Fibroblast of skin of scalp (primary cell): Measurements from ENCODE around the gene LRP5.

Experiments
- DNase-seq: peaks from one replicate; pipeline ENCODE4 v3.0.0-alpha.2; 2013

Gene LRP5

DNA sequence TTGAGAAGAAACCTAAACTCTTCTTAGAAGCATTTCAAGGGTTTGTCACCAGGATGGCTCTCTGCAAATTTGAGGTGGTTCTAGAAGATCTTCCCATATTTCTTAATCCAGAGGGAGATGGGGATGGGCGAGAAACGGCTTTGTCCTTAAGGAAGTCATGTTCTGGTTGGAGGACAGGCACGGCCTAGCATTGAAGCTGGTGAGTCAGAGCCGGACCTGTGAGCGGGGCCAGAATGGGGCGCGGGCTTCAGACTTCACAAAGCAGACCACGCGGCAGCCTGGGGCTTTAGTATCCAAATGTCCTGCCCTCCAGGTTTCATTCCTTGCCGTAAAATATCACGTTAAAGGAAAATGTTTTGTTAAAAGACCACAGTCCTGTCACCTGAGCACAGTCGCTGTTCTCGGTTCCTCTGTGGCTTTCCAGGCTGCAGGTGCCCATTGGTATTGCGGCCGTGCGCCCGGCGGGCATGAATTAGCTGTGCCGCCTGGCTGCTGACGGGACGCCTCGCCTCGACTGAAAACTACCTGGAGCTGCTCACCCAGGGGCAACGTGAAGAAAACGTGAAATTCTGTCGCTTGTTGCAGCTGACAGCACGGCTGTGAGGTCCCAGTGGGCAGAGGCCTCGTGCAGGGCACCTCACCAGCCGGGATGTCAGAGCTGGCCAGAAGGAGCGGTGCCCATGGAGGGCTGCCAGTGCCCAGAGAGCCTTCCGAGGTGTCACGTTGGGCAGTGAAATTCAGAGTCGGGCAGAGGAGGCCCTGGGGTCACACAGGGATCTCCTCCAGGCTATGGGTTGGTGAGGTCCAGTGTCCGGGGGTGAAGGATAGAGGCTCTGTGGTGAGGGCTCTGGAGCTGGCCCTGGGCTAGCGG lies 59.0 kb downstream of the LRP5 start:
- DNase-seq: peak; percentile 40

DNA sequence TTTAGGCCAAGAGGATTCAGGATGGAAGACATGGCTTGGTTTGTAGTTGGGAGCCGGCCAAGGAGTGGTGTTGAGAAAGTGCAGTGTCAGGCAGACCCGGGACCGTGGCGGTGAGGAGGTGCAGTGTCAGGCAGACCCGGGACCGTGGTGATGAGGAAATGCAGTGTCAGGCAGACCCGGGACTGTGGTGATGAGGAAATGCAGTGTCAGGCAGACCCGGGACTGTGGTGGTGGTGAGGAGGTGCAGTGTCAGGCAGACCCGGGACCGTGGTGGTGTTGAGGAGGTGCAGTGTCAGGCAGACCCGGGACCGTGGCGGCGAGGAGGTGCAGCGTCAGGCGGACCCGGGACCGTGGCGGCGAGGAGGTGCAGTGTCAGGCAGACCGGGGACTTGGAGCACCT lies 59.7 kb downstream of the LRP5 start:
- DNase-seq: no peak

DNA sequence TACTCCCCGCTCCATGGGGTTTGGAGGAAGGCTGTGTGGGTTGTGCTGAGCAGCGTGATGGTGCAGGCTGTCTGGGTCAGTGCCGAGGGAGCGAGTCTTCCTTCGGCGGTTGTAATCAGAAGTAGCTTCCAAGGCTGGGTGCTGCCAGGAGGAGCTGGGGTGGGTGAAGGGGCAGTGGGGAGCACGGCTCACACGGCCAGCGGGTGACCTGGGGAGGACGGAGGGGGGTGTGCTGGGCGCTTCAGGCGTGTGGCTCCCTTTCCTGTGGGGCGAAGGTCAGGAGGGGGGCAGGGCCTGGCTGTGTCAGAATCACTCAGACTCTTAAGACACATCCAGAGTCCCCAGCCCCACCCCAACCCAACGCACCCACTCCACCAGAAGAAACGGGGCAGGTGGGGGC lies 60.2 kb downstream of the LRP5 start:
- DNase-seq: no peak

DNA sequence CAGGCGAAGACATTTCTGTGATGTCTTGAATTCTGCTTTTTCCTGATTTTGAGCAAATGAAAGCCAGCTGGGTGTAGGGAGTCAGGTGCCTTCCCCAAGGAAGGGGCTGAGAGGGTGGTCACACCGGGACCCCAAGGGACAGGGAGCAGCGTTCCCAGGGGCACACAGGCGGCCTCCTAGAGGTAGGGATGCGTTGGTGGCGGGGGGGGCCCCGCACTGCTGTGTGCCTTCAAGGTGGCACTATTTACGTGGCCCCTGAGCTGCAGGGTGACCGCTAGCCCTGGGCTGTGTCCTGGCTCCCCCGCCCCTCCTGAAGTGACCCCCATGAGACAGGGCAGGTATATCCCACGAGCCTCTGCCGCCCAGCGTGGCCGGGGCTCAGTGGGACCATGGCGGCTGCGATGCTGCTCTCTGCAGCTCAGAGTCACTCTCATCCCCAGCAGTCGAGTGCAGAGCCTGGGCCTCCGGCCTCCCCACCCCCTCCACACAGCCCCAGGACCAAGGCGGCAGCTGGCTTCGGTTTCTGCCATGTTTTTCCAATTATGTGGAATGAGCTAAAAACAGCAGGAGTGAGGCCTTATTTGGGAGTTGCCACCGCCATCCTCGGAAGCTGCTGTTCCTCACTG lies 60.9 kb downstream of the LRP5 start:
- DNase-seq: peak; percentile 97

DNA sequence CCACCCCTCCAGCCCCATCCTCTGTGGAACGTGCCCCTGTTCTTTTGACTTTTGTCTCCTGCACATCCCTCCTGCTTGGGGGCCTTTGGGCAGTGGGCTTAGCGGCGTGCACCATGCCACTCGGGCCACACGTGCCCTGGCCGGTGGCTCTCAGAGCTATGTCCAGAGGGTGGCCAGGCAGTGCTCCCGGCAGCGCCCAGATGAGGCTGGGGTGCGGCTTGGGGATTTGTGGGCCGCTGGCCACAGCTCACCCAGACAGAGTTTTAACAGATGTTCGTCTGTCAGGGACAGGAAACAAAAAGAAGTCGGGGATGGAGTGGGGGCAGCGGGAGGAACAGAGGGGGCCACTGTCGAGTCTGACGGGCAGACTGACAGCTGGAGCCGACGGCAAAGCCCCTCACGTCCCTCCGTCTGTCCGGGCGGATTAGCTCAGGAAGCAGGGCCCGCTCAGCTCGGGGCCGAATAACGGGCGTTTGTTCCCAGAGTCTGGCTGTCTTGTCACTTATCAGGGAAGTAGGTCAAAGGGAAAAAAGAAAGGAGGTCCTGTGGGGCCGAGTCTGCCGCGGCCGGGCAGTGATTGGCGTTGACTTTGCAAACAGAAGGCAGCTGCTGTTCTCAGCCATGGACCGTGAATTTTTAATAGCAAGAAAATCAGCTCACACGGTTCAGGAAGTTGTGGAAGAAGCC lies 61.6 kb downstream of the LRP5 start:
- peak; percentile 54 for DNase-seq

DNA sequence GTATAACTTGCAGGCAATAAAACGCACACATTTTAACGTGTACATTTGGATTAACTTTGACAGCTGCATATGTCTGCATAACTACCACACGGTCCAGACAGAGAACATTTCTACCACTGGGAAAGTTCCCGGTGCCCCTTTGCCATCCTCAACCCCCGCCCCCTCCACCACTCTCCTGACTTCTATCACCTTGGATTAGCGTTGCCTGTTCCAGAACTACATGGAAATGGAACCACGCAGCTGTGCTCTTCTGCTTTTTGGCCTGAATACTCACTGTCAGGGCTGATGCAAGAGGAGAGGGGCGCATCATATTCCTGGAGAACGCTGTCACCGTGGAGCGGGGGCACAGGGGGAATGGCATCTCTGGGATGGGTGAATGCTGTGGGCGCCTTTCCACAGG lies 62.1 kb downstream of the LRP5 start:
- DNase-seq: peak; percentile 58

DNA sequence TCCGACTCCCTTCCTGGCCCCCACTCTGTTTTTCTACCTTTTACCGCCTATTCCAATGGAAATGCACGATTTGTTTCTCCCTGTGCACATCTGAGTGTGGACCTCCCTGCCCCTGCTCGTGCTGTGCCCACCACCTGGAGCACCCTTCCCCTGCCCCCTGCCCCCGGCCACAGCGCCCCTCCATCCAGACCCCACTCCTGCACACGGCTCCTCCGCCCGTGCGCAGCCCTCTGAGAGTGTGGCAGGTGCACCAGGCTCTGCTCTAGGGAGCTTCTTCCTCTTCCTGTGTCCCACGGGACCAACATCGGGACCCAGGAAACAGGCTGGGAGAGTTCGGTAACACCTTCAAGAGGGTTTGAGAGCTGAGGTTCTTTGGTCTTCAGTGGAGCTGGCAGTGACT lies 62.9 kb downstream of the LRP5 start:
- no peak for DNase-seq

DNA sequence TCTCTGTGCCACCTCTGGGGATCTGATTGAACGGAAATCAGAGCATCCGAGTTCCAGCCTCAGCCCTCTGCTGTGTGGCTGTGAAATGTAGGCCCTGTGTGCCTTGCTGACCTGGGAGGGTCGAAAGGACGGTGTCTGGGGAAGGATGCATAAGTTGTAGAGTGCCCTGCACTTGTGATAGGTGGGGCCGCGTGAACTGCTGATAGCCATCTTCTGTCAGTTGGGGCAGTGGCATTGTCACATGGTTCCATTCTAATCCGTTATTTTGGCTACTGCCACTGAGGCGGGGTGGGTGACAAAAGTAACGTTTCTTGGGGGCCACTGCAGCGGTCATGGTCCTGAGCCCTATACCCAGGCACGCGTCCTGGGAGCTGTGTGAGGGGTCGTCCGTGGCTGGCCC lies 63.4 kb downstream of the LRP5 start:
- no peak for DNase-seq

DNA sequence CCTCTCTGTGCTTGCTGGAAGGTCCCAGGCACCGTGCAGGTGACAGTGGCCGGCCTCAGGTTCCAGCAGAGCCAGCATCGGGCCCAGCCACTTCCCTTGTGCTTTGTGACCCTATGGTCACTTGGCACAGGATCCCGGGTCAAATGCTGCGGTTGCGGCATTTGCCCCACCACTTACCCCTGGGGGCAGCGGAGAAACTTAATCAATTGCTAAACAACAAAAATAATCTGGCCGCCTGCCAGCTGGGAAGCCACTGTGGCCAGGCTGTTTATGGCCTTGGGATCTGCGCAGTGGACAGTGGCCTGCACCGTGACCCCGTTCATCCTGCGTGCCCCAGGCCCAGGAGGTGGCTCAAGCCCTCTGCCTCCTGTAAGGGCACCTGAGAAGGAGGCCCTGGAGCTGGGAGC lies 65.0 kb downstream of the LRP5 start:
- DNase-seq: no peak

DNA sequence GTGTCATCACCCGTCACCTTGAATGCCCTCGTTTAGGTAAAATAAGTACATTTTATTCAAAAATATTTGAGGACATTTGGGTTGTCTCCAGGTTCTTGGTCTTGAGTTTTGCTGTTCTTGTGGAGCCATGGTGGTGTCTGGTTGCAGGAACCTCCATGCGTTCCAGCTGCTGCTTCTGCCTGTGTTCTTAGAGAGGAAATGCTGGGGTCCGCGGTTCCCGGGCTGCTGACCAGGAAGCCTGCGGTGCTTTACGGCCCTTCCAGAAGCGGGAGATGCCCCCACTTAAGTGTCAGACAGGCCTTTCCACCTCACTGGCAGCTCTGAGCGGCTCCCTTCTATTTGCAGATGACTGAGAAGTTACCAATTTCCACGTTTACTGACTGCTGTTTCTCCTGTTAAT lies 66.8 kb downstream of the LRP5 start:
- no peak for DNase-seq

DNA sequence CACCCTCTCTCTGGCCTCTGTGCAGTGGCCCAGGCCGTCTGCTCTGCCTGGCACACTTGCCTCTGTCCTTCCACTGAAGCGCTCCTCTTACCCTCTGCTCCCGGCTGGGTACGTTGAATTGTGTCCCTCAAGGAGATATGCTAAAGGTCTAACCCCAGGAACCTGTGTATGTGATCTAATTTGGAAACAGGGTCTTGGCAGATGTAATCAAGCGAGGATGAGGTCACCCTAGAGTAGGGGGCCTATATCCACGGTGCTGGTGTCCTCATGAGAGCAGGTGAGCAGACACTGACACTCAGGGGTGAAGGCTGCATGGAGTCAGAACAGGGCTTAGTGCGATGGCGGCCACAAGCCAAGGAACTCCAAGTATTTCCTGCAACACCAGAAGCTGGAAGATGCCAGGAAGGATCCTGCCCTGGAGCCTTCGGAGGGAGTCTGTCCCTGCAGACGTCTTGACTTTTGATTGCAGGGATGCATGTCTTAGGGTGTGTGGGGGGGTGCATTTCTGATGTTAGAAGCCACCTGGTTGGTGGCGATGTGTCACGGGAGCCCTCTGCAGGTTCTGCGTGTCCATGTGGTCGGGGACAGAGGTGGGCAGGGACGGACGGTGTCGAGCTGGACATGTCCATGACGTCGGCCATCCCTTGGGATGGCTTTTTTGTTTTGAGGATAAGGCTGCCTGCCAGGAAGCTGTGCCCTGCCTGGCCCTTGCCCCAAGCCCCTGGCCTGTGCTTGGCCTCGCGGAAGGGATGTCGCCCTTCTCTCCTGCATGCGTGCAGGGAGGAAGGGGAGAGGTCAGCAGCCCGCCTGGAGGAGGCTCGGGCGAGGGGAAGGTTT lies 68.6 kb downstream of the LRP5 start:
- peak; percentile 66 for DNase-seq

DNA sequence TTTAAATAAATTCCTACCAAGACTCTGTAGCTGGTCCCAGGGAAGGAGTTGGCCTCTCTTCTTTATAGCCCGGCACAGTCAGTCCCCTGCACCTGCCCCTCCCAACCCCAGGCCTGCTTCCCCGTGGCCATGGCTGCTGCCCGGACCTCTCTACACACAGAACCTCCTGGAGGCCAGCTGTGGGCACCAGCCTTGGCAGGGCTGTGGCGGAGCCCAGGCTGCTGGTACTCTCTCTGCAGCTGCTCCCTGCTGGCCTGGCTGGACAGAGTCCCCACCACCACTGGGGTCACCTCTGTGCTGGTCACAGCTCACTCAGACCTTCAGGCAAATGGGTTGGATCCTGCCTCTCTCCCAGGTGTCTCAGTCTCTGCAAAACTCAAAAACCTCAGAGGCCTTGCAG lies 69.3 kb downstream of the LRP5 start:
- DNase-seq: no peak

DNA sequence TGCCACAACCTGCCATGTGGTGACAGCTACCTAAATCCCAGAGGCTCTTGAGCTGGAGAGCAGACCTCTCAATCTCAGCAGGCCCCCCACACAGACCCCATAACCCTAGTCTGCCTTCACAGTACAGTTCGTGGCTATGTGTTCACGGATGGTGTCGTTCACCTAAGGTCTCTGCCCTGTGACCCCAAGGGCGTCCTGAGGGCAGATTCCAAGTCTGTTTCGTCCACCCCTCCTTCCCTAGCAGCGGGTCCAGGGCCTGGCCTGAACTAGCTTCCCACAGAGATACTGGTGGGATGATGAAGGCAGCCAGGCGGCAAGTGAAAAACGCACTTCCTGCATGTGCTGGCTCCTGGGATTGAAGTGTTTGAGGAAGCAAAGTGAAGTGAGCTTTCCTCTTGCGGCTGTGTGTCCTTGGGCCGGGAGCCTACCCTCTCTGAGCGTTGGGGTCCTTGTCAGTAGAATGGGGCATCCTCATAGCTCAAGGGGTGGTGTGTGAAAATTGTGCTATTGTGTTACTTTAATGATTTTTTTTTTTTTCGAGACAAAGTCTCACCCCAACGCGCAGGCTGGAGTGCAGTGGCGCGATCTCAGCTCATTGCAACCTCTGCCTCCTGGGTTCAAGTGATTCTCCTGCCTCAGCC lies 70.1 kb downstream of the LRP5 start:
- no peak for DNase-seq

DNA sequence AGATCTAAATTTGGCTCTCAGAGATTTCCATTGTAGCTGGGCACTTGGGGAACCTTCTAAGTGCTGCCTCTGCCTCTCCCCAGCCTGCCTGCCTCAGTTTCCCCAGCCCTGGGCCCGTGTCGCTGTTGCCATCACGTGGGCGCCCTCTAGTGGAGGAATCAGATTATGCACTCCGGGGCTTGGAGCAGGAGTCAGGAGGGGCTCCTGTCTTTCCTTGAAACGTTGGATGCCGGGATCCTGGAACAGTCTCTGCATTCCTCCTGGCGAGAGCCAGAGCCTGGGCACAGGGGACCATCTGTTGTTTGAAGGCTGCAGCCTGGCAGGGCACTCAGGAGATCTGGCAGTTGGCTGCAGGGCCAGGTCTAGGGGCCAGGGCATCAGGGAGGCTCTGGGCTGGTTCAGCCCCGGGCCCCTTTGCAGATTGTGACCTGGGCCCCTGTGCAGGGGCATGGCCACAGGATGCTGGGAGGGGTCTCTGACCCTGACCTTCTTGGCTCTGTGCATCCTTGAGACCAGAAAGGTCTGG lies 71.6 kb downstream of the LRP5 start:
- peak; percentile 61 for DNase-seq

DNA sequence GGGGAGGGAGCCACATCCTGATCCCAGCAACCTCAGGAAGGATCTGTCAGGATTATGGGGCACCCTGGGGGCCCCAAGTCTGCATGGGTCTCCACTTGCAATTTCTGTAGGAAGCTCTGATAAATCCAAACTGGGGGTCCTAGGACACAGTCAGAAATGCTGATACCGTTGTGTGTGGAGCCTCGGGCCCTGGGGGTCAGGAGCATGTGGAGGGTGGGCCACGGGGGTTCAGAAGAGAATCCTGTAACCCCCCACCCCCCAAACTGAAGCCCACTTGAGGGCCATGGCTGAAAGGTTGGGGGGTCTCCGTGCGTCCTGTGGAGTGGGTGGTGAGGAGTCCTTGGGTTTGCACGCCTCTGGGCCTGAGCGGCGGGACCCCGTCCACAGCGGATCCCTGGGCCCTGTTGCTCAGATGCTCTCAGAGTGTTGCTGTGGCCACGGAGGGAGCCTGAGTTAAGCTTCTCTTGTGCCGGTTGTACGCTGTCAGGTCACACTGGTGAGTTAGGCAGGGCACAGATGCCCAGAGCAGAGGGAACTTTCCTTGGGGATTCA lies 72.2 kb downstream of the LRP5 start:
- DNase-seq: no peak

DNA sequence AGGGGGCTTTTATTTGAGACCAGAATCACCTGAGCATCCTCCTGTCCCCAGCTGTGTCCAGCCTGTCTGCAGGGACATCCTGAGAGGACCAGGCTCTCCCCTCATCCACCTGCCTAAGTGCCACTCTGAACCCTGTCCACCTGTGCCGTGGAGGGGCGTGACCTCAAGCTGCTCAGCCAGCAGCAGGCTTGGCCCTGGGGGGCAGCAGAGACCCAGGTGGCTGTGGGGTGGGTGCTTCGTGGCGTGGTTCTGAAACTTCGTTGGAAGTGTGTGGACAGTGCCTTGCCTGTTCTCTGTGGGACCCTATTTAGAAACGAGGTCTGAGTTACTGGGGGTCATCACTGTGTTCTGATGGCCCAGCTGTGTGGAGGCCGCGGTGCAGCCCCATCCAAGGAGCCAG lies 72.7 kb downstream of the LRP5 start:
- DNase-seq: no peak

DNA sequence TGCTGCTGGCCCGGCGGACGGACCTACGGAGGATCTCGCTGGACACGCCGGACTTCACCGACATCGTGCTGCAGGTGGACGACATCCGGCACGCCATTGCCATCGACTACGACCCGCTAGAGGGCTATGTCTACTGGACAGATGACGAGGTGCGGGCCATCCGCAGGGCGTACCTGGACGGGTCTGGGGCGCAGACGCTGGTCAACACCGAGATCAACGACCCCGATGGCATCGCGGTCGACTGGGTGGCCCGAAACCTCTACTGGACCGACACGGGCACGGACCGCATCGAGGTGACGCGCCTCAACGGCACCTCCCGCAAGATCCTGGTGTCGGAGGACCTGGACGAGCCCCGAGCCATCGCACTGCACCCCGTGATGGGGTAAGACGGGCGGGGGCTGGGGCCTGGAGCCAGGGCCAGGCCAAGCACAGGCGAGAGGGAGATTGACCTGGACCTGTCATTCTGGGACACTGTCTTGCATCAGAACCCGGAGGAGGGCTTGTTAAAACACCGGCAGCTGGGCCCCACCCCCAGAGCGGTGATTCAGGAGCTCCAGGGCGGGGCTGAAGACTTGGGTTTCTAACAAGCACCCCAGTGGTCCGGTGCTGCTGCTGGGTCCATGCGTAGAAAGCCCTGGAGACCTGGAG lies 74.1 kb downstream of the LRP5 start:
- no peak for DNase-seq

DNA sequence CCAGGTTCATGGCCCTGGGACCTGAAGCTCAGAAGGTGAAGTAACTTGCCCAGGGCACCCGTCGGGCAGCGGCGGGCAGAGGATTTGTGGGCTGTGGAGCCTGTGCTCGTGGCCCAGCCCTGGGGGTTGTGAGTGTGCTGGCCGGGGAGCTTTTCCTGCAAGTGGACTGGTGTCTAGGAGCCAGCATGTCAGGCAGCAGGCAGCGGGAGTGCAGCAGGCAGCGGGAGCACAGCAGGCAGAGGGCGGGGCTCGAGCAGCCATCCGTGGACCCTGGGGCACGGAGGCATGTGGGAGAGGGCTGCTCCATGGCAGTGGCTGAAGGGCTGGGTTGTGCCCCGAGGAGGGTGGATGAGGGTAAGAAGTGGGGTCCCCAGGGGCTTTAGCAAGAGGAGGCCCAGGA lies 75.4 kb downstream of the LRP5 start:
- no peak for DNase-seq

DNA sequence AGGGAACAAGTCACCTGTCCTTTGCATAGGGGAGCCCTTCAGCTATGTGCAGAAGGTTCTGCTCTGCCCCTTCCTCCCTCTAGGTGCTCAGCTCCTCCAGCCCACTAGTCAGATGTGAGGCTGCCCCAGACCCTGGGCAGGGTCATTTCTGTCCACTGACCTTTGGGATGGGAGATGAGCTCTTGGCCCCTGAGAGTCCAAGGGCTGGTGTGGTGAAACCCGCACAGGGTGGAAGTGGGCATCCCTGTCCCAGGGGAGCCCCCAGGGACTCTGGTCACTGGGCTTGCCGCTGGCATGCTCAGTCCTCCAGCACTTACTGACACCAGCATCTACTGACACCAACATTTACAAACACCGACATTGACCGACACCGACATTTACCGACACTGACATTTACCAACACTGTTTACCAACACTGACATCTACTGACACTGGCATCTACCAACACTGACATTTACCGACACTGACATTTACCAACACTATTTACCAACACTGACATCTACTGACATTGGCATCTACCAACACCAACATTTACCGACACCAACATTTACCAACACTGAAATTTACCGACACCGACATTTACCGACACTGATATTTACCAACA lies 76.3 kb downstream of the LRP5 start:
- DNase-seq: no peak

DNA sequence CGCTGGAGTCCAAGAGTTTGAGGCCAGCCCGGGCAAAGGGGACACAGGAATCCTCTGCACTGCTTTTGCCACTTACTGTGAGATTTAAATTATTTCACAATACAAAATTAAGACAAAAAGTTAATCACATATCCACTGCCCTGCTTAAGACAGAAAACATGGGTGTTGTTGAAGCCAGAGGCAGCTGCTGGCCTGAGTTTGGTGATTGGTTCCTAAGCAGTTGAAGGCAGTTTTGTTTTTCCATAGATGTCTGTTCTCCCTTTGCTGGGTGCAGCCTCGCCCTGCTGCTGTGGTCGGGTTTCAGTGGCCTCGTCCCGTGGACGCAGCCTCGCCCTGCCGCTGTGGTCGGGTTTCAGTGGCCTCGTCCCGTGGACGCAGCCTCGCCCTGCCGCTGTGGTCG lies 77.9 kb downstream of the LRP5 start:
- no peak for DNase-seq

DNA sequence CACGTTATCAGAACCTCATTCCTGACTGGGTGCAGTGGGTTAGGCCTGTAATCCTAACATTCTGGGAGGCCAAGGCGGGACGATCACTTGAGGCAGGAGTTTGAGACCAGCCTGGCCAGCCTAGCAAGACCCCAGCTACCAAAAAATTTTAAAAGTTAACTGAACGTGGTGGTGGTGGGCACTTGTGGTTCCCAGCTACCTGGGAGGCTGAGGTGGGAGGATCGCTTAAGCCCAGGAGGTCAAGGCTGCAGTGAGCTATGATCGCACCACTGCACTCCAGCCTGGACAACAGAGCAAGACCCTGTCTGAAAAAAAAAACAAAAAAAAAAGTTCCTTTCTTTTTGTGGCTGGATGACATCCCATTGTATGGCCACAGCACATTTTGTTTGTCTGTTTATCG lies 80.4 kb downstream of the LRP5 start:
- DNase-seq: no peak
